K562 (cell line): Measurements from ENCODE around the gene STK4. TPM values are rescaled to one million over a fixed set of nuclear protein-coding genes. Genes with fewer than 3 reads are reported as not detected.

Experiments
- CSDE1 ChIP-seq, 2 experiments: fragments of 450-650 bp; IDR thresholded peaks; 2 replicates each; pipeline ENCODE4 v1.6.1; 2016; ENCODE audit warnings: mild to moderate bottlenecking in 1 of 2
- CXXC5 ChIP-seq: fragments of 250-450 bp; sonication (Bioruptor Pico); IDR thresholded peaks from 2 replicates; pipeline ENCODE4 v1.8.0; 2022; ENCODE audit warnings: inconsistent platforms, mild to moderate bottlenecking, moderate library complexity
- DDX20 ChIP-seq: fragments of 450-650 bp; IDR thresholded peaks from 2 replicates; pipeline ENCODE4 v1.6.1; 2016; ENCODE audit warnings: missing genetic modification characterization, low read depth, mild to moderate bottlenecking, missing compliant biosample characterization, moderate library complexity
- ELF4 ChIP-seq: fragments of 450-650 bp; formaldehyde crosslinking; IDR thresholded peaks from 2 replicates; pipeline ENCODE4 v1.4.0; 2022; ENCODE audit warnings: missing genetic modification characterization
- KAT8 ChIP-seq: fragments of 450-650 bp; IDR thresholded peaks from 2 replicates; pipeline ENCODE4 v1.6.1; 2016; ENCODE audit warnings: low read depth, mild to moderate bottlenecking
- KLF16 ChIP-seq: IDR thresholded peaks from 2 replicates; pipeline ENCODE4 v1.6.1; 2016; ENCODE audit warnings: antibody characterized with exemption
- MCM7 ChIP-seq, 2 experiments: fragments of 450-650 bp; IDR thresholded peaks; 2 replicates each; pipeline ENCODE4 v1.6.1; 2016 to 2018
- RBM25 ChIP-seq: fragments of 200-400 bp; formaldehyde crosslinking; IDR thresholded peaks from 2 replicates; pipeline ENCODE4 v1.6.1; 2018; ENCODE audit warnings: low read length, low read depth, moderate library complexity; ENCODE audit not compliant: severe bottlenecking
- polyA plus RNA-seq, 8 experiments: library from polyadenylated mRNA; depleted of rRNA in 4 of 8; stranded (reverse) in 5 of 8; unstranded in 3 of 8; fragments of >200 nt; fragmentation: Nextera tagmentation in 2 of 8; fragmentation: Illumina TruSeq in 1 of 8; extraction: Ambion mirVana in 2 of 8; extraction: Trizol in 1 of 8; gene quantifications; 2 replicates each; pipeline versions ENCODE4 v1.2.1 to v1.2.3, GENCODE V29; 2011 to 2014; ENCODE audit warnings: inconsistent platforms in 1 of 8, missing spikeins in 1 of 8
- total RNA-seq, 7 experiments: library from RNA; depleted of rRNA in 6 of 7; stranded (reverse); fragments of >200 nt in 6 of 7; fragmentation: Illumina TruSeq in 2 of 7; extraction: Trizol in 2 of 7; gene quantifications; 2 replicates each; pipeline versions ENCODE4 v1.2.1 to v1.2.3, GENCODE V29; 2011 to 2021; ENCODE audit warnings: low replicate concordance in 1 of 7
- TF ChIP-seq, protein P1 (sequence below): conservative IDR thresholded peaks from 2 replicates; pipeline ENCODE4 v1.6.1; 2011; ENCODE audit warnings: low read depth, mild to moderate bottlenecking, low read length; ENCODE audit not compliant: control insufficient read depth
- TF ChIP-seq, protein P2 (sequence below): sonication (generic); formaldehyde crosslinking; IDR thresholded peaks from 2 replicates; pipeline ENCODE4 v1.8.0; 2022; ENCODE audit warnings: missing genetic modification reagents, mild to moderate bottlenecking, borderline replicate concordance
- TF ChIP-seq, protein P3 (sequence below): fragments of 150-350 bp; conservative IDR thresholded peaks from 2 replicates; pipeline ENCODE4 v1.6.1; 2014; ENCODE audit warnings: low read length
- TF ChIP-seq, protein P4 (sequence below), 2 experiments: fragments of 450-650 bp; formaldehyde crosslinking in 1 of 2; IDR thresholded peaks; 2 replicates each; pipeline versions ENCODE4 v1.4.0 to v1.6.1; 2014 to 2020; ENCODE audit warnings: mild to moderate bottlenecking in 2 of 2, borderline replicate concordance in 1 of 2, low read depth in 1 of 2

STK4 gene
- total and polyA plus RNA-seq, 9 of the 15 experiments (the other 6 are each of a cell fraction or from before 2014, with no cell fraction given) = 11.9 to 30.6 (median 22.2) TPM

DNA sequence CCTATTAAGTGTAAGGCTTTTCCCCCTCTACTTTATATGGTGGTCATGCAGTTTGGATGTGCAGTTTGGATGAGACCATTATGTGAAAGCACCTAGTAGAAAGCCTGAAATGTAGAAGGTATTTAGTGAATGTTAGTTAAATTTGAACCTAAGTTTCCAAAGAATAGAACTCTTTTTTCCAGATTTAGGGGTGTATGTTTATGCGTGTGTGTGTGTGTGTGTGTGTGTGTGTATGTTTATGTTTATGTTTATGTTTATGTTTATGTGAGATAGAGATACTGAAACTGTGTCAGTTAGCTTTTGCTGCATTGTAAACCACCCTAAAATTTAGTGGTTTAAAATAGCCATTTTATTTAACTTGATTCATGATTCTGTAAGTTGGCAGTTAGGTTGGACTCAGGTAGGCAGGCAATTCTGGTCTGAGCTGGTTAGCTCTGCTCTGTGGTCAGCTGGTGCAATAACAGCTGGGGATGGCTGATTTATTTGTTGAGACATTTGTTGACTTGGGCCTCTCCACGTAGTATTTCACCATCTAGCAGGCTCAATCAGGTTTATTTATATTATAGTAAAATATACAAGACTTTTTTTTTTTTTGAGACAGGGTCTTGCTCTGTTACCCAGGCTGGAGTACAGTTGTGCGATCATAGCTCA, 54.0 kb downstream of the STK4 start (continued):
- TF ChIP-seq, protein P1, sequence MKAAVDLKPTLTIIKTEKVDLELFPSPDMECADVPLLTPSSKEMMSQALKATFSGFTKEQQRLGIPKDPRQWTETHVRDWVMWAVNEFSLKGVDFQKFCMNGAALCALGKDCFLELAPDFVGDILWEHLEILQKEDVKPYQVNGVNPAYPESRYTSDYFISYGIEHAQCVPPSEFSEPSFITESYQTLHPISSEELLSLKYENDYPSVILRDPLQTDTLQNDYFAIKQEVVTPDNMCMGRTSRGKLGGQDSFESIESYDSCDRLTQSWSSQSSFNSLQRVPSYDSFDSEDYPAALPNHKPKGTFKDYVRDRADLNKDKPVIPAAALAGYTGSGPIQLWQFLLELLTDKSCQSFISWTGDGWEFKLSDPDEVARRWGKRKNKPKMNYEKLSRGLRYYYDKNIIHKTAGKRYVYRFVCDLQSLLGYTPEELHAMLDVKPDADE = no peak
- TF ChIP-seq ELF4 (CRISPR knock-in tag) (no peak), KAT8 (no peak), RBM25 (no peak), DDX20 (tag) (no peak), CXXC5 (CRISPR knock-in tag) (no peak), CSDE1 (IDR thresholded peaks at IDR 0.05) (no peak), MCM7 (IDR thresholded peaks at IDR 0.05) (no peak), KLF16 (peak; percentile 64; the same call in 1 of the 2 replicates)
- TF ChIP-seq, protein P2, sequence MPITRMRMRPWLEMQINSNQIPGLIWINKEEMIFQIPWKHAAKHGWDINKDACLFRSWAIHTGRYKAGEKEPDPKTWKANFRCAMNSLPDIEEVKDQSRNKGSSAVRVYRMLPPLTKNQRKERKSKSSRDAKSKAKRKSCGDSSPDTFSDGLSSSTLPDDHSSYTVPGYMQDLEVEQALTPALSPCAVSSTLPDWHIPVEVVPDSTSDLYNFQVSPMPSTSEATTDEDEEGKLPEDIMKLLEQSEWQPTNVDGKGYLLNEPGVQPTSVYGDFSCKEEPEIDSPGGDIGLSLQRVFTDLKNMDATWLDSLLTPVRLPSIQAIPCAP (CRISPR knock-in tag) = no peak
- TF ChIP-seq, protein P3, sequence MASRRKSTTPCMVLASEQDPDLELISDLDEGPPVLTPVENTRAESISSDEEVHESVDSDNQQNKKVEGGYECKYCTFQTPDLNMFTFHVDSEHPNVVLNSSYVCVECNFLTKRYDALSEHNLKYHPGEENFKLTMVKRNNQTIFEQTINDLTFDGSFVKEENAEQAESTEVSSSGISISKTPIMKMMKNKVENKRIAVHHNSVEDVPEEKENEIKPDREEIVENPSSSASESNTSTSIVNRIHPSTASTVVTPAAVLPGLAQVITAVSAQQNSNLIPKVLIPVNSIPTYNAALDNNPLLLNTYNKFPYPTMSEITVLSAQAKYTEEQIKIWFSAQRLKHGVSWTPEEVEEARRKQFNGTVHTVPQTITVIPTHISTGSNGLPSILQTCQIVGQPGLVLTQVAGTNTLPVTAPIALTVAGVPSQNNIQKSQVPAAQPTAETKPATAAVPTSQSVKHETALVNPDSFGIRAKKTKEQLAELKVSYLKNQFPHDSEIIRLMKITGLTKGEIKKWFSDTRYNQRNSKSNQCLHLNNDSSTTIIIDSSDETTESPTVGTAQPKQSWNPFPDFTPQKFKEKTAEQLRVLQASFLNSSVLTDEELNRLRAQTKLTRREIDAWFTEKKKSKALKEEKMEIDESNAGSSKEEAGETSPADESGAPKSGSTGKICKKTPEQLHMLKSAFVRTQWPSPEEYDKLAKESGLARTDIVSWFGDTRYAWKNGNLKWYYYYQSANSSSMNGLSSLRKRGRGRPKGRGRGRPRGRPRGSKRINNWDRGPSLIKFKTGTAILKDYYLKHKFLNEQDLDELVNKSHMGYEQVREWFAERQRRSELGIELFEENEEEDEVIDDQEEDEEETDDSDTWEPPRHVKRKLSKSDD = no peak
- TF ChIP-seq, protein P4, sequence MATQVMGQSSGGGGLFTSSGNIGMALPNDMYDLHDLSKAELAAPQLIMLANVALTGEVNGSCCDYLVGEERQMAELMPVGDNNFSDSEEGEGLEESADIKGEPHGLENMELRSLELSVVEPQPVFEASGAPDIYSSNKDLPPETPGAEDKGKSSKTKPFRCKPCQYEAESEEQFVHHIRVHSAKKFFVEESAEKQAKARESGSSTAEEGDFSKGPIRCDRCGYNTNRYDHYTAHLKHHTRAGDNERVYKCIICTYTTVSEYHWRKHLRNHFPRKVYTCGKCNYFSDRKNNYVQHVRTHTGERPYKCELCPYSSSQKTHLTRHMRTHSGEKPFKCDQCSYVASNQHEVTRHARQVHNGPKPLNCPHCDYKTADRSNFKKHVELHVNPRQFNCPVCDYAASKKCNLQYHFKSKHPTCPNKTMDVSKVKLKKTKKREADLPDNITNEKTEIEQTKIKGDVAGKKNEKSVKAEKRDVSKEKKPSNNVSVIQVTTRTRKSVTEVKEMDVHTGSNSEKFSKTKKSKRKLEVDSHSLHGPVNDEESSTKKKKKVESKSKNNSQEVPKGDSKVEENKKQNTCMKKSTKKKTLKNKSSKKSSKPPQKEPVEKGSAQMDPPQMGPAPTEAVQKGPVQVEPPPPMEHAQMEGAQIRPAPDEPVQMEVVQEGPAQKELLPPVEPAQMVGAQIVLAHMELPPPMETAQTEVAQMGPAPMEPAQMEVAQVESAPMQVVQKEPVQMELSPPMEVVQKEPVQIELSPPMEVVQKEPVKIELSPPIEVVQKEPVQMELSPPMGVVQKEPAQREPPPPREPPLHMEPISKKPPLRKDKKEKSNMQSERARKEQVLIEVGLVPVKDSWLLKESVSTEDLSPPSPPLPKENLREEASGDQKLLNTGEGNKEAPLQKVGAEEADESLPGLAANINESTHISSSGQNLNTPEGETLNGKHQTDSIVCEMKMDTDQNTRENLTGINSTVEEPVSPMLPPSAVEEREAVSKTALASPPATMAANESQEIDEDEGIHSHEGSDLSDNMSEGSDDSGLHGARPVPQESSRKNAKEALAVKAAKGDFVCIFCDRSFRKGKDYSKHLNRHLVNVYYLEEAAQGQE (IDR thresholded peaks at IDR 0.05; ENCODE audit: borderline replicate concordance) = peak; percentile 90
- TF ChIP-seq, protein P4 (CRISPR knock-in tag; IDR thresholded peaks at IDR 0.05; ENCODE audit: low read depth) = no peak
